HG03521 (cell line): Measurements from ENCODE around the gene GRIA1.

ENCODE experiments used
- ATAC-seq: cut with Tn5 transposase; IDR thresholded peaks from one replicate; pipeline ENCODE4 v1.9.1; 2021; ENCODE audit warnings: mild to moderate bottlenecking, moderate library complexity; ENCODE audit not compliant: unreplicated experiment

Gene GRIA1

DNA sequence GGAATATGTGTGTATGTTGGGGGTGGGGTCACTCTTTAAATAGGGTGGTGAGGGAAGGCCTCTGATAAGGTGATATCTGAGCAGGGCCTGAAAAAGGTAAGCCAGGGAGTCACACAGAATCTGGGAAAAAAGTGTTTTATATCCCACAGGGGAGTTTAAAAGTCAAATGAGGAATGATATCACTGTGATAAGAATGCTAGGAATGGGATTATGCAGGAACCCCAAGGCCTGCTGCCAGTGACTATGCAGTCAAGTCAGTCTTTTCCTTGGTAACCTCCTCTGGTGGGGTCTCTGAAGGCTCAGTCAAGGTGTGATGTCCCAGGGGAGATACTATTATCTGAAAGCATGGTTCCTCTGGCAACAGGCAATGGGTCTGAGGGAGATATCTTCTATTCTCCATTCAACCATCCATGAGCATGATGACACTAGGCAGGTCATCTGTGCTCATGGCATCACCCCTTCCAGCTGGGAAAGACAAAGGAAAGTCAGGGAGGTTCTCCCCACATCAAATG lies 53.5 kb downstream of the GRIA1 start:
- ATAC-seq, result no peak

DNA sequence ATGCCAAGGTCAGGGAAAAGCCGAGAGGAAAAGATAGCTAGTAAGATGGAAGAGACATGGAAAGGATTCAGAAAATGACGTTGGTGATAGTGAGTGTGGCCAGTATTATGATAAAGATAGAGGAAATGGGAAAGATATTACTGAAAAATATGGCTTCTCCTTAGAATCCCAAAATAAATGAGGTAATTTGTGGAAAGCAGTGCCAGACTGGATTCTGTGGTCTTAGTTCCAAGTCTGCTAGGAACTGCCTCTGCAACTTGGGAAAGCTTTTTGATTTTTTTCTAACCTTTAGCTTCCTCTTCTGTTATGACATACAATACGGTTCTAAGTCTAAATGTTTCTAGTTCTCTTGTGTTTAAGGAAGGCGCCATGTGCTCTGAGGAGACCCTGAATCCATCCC lies 54.2 kb downstream of the GRIA1 start:
- ATAC-seq, result no peak

DNA sequence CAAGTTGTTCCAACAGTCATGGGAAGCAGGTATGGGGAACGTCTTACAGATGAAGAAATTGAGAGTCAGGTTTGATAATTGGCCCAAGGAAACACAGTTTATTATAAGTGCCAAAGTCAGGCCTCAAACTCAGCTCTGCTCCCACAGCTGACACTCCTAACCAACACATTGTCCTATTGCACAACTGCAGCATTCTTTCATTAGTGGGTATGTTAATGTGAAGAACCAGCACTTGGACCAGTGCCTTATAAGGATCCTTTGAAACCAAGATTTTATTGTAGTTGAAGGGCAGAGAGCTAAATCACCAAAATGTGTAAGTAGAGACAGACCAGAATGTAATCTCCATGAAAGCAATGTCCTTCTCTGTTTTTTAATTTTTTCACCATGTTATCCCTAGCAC lies 56.1 kb downstream of the GRIA1 start:
- ATAC-seq, result no peak

DNA sequence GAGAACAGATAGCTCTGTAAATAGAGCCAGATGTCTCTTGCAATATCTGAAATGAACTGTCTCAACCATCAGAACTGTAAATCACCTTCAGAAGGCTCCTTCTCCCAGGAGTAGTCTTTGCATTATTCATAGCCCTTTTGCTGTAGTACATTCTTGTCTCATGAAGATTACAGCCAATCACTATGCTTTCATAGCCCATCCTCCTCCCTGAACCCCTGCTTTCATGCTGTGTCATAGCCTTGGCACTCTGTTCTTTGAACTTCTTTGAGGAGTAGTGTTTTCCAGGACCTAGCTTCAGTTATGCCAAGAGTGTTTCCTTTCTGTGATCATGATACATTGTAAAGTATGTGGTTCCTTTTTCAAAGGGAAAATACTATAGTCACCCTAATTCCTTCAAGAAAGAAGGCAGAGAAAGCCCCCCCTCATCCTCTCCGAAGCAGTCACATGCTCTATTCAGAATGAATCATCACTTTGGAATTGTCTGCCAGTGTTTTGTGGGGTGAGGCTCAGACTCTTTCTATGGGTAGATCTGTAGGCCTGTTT lies 61.1 kb downstream of the GRIA1 start:
- ATAC-seq, result no peak

DNA sequence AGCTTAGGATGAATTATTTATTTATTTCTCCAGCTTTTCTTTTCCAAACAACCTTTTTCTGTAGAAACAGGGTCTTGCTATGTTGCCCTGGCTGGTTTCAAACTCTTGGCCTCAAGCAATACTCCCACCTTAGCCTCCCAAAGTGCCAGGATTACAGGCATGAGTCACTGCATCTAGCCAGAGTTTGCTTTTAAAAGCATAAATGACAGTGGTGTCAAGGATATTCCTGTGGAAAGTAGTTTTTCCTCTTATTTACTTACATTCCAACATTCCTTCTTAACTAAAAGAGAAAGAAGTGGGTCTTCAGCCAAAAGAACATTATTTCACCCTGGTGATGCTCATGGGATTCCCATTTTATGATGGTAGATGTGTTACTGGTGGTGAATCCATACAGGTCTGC lies 62.4 kb downstream of the GRIA1 start:
- ATAC-seq, result no peak

DNA sequence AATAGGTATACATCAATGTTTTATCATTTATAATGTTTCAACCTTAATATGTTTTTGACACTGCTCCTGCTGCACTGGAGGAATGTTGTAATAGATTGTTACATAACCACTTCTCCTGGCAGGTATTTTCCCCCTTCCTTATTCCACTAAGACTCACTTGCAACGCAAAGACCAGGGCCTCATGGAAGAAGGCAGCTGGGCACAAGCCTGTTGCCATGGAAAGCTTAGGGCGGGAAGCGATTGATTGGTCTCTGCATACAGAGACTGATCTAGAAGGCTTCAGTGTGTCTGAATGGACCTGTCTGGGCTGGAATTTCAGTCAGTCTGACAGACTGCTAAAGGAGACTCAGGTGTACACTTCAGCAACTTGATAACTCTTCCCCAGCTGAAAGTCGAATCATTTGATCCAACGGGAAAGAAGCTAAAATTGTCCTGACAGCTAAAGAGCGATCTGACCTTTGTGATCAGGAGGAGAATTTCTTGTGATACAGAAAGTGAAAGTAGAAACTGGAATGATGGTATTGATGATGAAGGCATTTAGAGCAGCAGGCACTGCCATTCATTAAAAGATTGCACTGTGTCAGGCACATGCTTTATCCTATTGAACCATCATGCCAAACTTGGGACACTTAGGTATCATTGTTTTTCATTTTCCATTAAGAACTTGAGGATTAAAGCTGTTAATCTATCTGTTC lies 65.1 kb downstream of the GRIA1 start:
- ATAC-seq, result no peak

DNA sequence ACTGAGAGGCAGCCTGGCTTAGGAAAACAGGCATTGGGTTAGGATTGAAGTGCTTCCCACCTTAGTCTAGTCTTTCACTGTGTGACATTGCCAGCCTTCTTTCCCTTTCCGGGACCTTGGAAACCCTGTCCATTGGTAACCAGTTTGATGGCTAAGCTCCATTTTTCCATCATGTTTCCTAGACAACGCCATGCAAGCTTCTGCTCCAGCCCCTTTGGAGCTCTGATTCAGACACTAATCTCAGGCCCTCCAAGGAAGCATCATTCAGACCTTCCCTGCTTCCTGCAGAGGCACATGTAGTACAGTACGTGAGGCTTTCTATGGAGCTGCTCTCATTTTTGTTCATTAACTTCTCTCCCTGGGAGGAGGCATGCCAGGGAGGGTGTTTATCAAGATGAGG lies 68.5 kb downstream of the GRIA1 start:
- no peak for ATAC-seq

DNA sequence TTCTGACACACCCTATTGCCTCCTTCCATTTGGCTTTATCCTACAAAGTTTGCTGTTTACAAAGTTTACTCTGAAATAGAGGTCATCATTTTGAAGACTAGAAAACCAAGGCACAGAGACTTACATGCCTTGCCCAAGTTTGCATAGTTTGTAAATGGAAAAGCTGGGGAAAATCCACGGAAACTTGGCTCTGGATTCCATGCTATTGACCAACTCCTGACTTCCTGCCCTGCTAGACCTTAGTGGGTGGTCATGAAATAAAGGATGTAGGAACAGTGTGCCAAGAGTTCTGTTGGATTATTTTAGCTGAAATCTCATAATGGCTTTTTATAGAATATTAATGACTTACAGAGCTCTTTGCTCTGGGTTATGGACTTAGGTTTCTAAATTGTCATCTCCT lies 69.5 kb downstream of the GRIA1 start:
- ATAC-seq, result no peak

DNA sequence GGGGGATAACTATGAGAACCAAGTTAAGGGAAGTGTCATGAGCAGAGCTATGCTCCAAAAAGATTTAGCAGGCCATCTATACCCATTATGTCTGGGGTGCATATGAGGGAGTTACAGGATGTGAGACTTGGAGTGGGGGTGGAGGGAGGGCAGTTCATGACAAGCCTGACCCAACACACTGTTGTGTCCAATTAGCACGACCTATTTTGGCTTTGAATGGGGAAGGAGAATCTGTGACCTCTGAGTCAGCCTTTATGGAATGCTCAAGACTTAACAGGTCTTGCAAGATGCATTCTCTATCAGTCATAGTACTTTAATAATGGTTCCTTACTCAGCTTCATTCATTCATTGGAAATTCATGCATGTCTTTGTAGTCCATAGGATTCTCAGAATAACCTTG lies 71.7 kb downstream of the GRIA1 start:
- no peak for ATAC-seq

DNA sequence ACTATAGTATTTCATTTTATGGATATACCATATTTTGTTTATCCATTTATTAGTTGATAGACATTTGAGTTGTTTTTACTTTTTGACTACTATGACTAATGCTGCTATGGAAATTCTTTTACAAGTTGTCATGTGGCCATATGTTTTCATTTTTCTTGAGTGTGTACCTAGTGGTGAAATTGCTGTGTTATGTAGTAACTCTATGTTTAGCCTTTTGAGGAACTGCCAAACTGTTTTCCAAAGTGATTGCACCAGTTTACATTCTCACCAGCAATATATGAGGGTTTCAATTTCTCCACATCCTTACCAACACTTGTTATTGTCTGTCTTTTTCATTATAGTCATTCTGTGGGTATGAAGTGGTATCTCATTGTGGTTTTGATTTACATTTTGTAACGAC lies 75.4 kb downstream of the GRIA1 start:
- ATAC-seq, result no peak

DNA sequence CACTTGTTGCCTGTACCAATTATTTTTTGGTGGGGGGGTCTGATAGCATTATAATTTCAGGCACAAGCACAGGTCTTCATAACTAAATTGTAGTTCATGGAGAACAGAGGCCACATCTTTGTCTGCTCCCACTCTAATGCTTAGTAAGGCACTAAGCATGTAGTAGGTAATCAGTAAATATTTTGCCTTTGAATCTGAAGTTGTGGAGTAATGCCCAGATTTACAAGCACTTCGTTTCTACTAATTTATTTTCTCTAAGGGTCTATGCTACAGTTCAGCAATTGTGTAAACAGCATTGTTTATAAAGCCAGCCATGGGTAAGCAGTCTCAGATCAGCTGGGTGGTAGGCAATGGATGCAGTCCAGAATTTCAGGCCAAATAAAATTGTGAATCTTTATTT lies 78.6 kb downstream of the GRIA1 start:
- ATAC-seq, result no peak

DNA sequence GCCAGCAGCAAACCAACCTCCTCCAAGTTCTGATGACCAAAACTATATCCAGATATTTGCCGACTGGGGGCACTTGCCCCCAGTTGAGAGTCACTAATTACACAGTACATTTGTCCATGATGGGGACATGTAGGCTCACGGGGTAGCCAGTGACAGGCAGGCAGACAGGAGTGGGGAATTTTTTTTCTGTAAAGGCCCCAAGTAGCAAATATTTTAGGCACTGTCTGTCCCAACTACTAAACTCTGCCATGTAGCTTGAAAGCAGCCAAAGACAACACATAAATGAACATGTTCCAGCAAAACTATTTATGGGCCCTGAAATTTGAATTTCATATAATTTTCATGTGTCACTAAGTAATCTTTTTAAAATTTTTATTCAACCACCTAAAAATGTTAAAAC lies 80.7 kb downstream of the GRIA1 start:
- no peak for ATAC-seq

DNA sequence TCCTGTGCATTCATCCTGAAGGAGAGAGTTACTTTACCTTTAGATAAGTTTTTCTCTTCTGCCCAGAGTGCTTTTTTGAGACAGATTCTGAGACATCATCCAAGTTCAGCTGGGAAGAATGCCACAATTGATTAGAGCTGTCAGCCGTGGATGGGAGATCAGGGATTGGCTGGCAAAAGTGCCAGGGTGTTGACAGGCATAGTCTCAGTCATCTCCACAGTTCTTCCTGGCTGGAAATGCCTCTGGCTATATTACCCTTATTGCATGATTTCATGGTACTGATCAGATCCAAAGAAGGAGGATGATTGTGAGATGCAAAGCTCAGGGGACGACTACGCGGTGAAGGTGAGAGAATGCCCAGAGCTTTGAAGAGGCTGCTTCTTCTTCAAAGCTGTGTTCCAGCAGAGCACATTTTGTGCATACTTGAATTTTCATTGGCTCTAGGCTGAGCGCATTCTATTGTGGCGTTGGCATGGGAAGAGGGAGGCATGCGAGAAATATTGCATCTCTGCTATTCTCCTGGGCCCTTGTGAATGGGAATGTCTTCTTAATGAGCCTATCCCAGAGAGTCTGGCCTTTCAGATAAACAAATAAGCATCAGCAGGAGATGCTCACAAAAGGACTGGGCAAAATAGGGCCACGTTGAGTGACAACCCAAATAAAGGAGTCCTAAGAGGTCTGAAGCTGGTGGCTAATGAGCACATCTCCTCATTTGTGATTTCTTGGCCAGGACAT lies 82.1 kb downstream of the GRIA1 start:
- no peak for ATAC-seq

DNA sequence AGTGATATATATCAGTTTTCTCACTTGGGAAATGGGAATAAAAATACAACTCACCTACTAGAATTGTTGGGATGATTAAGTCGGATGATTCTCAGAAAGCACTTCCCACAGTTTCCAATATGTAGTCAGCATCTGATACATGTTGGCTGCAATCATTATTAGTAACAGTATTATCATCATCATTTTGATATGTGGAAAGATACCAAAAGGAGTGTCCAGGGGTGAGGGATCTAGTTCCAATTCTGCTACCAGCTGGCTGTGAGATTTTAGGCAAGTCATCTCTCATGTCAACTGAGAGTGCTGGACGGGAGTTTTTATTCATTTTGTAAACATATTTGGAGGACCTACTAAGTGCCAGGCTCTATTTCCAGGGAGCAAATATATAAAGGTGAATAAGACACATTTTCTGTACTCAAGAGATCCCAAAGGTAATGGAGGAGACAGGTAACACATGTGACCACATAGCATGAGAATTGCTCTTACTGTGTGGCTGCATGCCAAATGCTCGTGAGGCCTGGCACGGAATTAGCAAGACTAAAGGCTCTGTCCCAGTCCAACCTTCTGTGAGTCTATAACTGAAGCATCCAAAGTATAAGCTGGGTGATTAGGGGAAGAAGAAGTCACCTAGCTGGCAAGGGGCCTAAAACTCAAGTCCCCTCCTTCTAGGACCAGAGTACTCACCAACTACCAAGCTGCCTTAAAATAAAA lies 83.0 kb downstream of the GRIA1 start:
- ATAC-seq, result no peak

DNA sequence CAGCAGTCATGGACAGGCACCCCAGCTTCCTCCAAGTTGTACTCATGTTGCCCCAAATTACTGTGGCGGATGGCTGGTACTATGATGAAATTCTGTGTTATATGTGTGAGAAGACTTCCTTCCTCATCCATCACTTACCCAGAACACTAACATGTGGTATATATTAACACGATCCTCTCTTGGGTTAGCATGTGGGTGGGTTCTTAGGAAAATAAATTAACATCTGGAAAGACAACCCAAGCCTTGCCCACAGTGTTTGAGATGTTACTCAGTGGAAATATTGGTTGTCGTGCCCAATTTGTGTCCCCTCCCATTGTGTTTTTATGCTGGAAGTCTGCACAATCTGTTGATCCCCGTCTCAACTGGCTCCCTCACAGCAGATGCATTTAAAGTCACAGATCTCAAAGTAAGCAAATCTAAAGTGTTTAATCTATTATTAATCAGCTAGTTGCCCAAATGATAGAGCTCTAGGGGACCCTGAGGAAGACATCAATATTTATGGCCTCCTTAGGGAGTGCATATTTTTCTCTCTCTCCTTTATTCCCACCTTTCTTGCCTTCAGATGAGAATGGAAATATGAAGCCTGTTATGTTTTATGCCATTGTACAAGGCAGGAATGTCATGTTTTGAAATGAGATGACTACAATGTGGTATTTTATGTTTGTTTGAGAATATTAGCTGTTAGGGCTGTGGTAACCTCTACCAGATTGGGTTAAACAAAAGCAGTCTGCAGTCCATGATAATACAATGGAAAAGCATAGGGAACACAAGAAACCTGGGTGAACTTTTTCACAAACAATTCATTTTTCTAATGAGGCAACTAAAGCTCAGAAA lies 93.9 kb downstream of the GRIA1 start:
- no peak for ATAC-seq

DNA sequence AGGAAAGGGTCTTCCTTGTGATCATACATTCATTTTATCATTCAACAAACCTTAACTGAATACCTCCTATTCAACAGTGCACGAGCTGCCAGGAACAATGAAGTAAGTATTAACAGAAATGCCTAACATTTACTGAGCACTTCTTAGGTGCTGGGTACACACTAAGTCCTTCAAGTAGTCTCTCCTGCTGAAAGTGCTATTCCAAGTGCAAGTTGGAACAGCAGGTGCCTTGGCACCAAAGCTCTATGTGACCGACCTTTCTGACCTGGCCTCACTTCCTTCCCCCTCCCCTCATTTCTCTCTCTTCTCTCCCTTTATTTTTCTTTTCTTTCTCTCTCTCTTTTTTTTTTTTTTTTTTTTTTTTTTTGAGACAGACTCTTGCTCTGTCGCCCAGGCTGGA lies 94.5 kb downstream of the GRIA1 start:
- no peak for ATAC-seq

DNA sequence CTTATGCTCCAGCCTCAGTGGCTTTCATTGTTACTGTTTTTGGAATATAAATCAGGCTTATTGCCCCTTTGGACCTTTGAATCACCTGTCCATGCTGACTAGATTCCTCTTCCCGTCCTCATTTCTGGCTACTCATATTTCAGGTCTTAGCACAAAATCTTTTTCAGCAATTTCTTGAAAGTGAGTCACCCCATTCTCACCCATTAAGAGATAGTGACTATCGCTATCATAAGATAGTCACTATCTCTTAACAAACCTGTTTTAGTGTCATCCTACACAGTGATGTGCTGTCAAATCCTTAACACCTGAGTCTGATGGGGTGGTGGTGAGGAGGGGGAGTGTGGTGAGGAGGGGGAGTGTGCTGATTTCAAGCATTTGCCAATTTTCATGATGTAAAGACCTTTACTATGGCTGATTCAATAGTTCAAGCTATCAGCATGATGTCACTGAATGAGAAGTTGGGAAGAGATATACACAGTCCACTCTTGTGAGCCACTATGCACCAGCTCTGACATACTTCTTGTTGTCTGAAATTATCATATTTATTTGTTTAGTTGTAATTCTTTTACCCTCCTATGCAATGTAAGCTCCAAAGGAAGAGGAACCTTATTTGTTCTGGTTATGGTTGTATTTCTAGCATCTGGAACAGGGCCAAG lies 95.3 kb downstream of the GRIA1 start:
- ATAC-seq, result no peak

DNA sequence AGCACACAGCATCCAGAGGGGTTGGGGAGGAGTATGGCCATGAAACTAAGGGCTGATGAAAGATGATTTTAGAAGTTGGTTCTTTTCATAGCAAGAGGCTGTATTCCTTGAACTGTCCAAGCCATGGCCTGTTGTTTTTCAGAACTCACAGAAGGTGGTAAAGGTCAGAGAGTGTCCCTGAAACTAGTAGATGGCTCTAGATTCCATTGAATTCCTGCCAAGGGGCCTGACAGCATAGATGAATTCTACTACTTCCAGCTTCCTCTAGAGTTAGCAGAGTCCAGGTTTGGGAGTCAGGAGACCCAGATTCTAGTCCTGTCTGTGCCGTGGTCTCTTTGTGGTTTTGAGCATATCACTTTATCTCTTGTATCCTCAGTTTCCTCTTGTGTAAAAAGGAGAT lies 101.6 kb downstream of the GRIA1 start:
- ATAC-seq, result no peak

DNA sequence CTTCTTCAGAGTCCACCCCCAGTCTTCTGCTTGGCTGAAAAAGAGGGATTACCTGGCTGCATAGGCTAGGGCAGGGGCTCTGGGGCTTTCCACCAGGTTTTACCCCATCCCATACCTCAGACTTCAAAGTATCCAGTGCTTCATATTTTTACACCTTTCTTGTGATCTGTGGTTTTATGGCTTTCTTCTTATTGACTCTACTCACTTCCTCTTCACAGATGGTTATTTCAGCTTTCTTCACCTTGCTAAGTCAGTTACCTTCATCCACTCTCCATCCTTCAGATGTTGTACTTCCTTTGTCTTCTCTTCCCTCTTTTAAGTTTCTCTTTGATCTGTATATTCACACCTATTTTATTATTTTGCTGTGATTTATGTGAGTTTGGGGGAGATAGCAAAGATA lies 104.3 kb downstream of the GRIA1 start:
- ATAC-seq, result no peak

DNA sequence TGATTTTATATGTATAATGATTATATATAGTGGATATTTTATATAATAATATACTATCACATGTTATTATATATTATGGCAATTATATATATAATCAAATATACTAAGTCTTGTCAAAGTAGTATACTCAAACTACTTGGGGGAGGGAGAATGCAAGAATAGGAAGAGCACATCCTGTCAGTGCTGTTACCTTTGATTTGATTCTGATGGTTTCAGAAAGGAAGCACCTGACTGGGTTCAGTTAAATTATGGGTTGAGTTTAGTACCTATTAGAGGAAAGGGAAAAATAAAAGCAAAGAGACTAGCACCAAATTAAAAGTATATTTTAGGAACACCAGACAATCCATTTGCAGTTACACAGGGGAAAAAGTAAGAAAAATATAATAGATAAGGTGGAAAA lies 107.6 kb downstream of the GRIA1 start:
- no peak for ATAC-seq
